ENCODE data around the gene GABBR2. TPM values are rescaled to one million over a fixed set of nuclear protein-coding genes. Genes with fewer than 3 reads are reported as not detected.

Gene GABBR2
- total and polyA plus RNA-seq, 2 experiments from 2014 or later = 0.89 to 1.3 TPM

- Histone ChIP-seq H3K27ac (ENCODE audit: low read depth) (no peak overlapping the region), H3K4me2 (no peak overlapping the region), H3K27me3 (ENCODE audit: insufficient read depth) (no peaks in the 10 kb centered on the region), H3K4me3 (no peak overlapping the region), H3F3A (replicated peaks; ENCODE audit: low read depth) (no peaks in the 10 kb centered on the region), H2AFZ (no peak overlapping the region), H3K4me1 (ENCODE audit: insufficient read depth) (peaks cover 5% of the 10 kb centered on the region; the same call in 1 of the 2 replicates), H3K9me2 (ENCODE audit: insufficient read depth) (no peaks in the 10 kb centered on the region), H4K20me1 (replicated peaks; ENCODE audit: insufficient read depth) (no peaks in the 10 kb centered on the region), H3K36me3 (ENCODE audit: insufficient read depth) (no peaks in the 10 kb centered on the region), H3K79me2 (replicated peaks; ENCODE audit: insufficient read depth) (no peaks in the 10 kb centered on the region)
- peaks cover 8% of the 10 kb centered on the region for H3K4me1 Mint-ChIP-seq
- peaks cover 27% of the 10 kb centered on the region; the same call in 2 of the 3 replicates for H3K9me3 Mint-ChIP-seq
- peaks cover 6% of the 10 kb centered on the region for H3K27me3 Mint-ChIP-seq (ENCODE audit: insufficient read depth, low read depth, poor library complexity)
- ATAC-seq (no peak), DNase-seq (ENCODE audit: low spot score) (no peak)
- no peak overlapping the region for H3K4me3 Mint-ChIP-seq
- no peak overlapping the region for H3K27ac Mint-ChIP-seq
- TF ChIP-seq STAT1 (IDR thresholded peaks at IDR 0.05; ENCODE audit: unreplicated experiment) = no peak
- no peak for TF ChIP-seq ETS1 (IDR thresholded peaks at IDR 0.05)
- no peak for TF ChIP-seq EZH2phosphoT487 (IDR thresholded peaks at IDR 0.05; ENCODE audit: unreplicated experiment)
- TF ChIP-seq CREB1 (CRISPR knock-in tag; IDR thresholded peaks at IDR 0.05; ENCODE audit: low read depth) = no peak
- TF ChIP-seq ZNF114 (CRISPR knock-in tag; IDR thresholded peaks at IDR 0.05) = no peak
- TF ChIP-seq CTCF (conservative IDR thresholded peaks at IDR 0.05; ENCODE audit: low read depth in 2 of 2) = no peak
- no peak for TF ChIP-seq EZH2 (IDR thresholded peaks at IDR 0.05; ENCODE audit: low read depth, unreplicated experiment)
- TF ChIP-seq JUNB (IDR thresholded peaks at IDR 0.05; ENCODE audit: unreplicated experiment) = no peak
- TF ChIP-seq ZNF331 (CRISPR knock-in tag; IDR thresholded peaks at IDR 0.05; ENCODE audit: low read depth) = no peak
- TF ChIP-seq ZNF462 (CRISPR knock-in tag; IDR thresholded peaks at IDR 0.05) = no peak
- TF ChIP-seq REST (IDR thresholded peaks at IDR 0.05; ENCODE audit: unreplicated experiment) = no peak
- peaks cover 12% of the 10 kb centered on the region; the same call in 1 of the 3 replicates for H3K36me3 Mint-ChIP-seq (ENCODE audit: low read depth)
Observed at GRCh38 chr9:98449871-98450270, 258.9 kb downstream of the GABBR2 start.

Data from GM23338 (cell line).